Measurements from ENCODE around the gene PRICKLE1.

Gene PRICKLE1

DNA sequence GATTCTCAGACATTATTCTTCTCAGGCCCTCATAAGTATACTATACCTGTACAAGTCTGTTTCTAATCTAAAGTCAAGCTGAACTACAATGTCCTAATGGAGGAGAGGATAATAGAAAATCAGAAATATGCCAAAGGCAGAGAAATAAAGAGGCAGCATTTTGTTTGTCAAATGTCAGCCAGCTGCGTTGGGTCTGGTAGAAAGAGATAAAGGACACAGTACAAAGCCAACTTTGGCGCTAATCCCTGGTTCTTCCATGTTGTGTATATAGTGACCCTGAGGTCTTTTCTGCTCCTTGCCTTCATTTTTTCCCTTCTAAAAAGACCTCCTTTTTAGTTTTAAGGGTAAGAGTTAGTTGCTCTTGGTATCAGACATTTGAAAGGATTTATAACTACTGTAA lies 103.1 kb downstream of the PRICKLE1 start:
- DNase-seq = no peak

DNA sequence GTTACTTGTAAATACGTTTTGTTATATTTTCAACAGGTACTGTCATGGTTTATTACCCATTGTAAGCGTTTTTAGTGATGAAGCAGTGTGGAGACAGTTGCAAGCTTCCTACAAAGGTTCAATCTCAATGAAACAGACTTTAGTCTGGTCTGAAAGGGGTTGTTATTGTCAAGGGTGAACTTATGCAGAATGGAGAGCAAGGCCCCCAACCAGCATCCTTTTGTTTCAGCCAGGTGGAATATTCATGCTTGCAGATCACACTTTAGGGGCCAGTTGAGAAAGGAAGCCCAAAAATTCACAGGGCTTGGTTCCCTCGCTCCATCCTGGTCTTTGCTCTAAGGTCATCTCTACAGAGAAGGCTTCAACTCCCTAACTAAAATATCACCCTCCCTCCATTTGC lies 103.7 kb downstream of the PRICKLE1 start:
- no peak for DNase-seq

DNA sequence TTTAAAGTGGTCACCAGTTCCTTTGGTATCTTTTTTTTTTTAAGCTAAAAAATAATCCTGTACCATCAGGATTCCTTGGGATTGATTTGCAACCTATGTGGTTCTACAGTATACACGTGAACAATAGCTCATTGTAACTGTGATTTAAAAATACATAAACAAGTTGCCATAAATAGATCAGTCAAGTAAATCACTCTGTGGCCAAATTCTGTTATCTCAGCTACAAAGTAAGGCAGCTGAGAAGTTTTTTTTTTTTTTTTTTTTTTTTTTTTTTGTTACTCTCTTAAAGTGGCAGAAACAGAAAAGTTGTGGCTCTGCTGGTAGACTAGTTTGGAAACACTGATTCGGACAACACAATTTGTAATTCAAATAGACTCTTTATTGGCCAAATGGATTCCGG lies 104.5 kb downstream of the PRICKLE1 start:
- no peak for DNase-seq

DNA sequence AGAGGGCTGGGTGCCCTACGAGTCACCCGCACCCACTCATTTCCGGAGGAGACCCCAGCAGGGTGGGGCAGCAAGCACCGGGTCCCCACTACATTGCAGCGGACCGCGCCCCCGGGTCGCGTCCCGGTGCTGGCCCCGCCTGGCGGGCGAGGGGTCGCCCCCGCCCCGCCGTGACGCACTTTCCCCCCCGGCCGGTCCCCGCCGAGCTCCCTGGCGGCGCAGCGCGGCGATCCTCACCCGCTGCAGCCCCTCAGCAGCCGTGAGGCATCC lies 106.1 kb downstream of the PRICKLE1 start:
- DNase-seq = peak in 1 of 5 experiments; percentile 4

DNA sequence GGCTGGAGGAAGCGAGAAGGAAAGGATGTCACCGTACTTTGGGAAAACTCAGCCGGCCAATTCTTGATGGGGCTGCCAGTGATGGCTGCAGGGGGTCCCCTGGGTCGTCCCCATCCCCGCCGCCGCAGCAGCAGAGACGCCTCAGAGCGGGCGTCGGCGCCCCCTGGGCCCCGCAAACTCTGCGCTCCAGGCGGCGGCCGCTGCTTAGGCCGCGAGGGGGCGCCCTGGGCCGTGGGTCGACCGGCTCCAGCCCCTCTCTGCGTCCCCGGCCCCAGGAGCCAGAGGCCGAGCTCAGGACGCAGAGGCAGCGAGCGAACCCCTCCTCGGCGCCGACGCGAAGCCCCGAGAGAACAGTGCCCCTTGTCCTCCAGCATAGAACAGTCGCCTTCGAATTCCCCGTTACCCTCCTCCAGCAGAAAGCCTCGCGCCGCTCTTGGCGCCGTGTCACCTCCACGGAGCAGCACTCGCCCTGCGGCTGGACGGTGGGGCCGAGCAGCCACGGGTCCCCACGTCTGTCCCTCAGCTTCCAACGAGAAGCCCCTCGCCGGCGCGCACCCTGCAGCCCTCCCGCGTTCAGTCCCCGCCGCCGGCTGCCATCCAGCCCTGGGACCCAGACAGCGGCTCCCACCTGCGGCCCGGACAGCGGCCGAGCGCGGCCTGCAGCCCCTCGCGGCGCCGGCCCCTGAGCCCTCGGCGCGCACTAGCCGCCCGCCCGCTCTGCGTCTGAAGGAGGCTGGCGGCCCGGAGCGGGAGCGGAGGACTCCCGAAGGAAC lies 106.6 kb downstream of the PRICKLE1 start:
- DNase-seq = peak in 3 of 5 experiments; percentile 14 to 31 (median 23)

DNA sequence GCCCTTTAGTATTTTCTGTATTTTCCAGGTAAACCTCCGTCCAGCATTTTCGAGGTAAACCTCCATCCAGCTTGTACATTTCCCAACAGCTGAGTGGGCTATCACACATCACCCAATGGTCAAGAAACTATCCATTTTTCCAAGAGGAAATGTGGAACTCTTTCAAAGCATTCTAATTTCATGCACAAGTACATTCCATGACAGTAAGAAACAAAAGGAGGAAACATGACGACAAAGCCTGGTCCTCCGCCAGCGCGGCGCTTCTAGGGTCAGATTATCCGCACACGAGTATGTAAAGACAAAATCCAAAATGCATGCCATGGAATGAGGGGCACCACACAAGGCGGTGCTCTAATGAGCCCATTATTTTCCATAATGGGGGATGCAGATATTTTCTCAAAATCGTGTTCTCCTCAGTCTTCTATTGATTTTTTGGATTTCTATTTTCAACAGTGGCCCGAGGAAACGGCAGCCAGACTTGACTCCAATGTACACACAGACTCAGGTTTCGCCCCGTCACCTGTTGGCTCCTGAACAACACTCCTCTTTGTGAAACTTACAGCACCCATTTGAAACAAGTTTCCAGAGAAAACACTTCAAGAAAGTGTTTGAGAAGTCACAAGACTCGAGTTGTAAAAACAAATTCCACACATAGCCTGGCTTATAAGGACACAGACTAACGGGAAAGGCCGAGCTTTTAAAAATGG lies 107.4 kb downstream of the PRICKLE1 start:
- DNase-seq = no peak

DNA sequence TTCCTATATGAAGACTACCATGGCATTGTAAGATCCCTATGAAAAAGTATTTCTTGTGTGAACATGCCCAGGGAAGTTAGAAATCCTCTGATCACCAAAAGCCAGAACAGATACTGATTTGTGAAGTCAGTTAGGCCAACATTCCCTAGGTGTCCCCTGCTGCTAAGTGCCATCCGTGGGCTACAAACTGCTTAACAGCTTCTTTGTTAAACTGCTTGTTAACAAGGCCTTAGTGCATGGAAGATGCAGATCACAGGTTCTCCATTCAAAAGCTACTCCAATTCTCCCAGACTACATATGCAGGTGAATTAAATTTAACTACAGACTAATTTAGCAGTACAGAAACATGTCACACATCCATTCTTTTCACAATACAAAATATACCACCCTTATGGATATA lies 108.2 kb downstream of the PRICKLE1 start:
- DNase-seq = no peak

DNA sequence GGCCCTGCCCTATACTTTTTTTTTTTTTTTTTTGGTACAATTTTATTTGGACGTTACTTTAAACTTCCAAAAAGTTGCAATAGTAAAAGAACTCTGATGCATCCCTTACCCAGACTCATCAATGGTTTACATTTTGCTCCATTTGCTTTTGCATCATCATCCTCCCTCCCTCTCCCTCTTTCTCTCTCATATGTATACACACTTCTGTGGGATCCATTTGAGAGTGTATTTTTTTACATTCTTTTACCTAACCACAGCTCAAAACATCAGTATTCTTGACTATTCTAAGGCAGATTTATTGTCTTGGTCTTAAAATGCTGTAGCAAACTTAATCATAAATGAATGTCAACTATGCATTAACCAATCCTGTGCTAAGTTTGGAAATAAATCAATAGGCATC lies 111.6 kb downstream of the PRICKLE1 start:
- no peak for DNase-seq

DNA sequence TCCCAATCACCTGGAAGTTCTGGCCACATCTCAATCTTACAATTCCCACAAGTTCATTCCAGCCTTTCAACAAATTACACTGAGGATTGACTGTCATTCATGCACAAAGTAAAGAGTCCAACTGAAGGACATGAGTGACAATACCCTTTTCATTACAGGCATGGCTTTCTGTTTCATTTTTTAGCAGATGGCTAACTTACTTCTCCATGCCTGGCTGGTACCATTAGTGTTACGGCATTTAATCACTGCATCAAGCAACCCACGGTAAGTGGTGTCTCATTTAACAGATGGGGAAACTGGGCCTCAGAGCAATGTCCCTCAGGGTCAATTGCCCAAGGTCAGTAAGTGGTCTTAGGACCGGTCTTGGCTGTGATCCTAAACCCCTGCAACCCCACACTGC lies 114.4 kb downstream of the PRICKLE1 start:
- no peak for DNase-seq

DNA sequence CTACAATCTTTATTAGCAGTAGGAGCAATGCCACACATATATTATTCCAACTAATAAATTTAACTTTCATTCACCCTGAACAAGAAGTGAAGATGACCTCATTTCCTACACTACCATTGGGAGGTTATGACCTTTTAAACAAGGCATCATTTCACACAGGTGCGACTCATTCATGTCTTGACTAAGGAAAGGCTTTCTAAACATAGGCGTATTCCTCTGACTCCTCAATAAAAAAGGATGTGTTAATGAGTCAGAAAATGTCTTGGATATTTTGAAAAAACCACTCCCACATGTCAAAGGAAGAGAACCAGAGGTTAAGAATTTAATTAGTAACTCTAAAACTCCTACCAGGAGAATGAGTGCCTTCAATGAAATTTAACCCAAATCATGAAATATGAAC lies 115.2 kb downstream of the PRICKLE1 start:
- DNase-seq = no peak

DNA sequence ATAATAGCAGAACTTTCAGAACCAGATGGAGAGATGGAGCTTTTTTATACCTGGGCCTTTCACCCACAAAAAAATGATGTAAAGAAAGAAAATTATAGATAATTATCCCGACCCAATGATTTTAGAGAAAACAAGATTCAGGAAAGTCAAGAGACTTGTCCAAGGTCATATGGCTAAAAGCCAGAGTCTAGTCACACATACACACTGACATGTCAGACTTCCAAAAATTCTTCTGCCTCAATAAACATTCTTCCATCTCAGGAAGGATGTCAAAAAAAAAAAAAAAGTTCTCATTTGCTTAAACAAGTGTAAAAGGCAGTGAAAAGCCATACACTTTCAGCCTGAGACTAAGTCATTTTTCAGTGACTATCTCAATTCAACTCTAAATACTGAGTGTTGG lies 116.0 kb downstream of the PRICKLE1 start:
- no peak for DNase-seq

DNA sequence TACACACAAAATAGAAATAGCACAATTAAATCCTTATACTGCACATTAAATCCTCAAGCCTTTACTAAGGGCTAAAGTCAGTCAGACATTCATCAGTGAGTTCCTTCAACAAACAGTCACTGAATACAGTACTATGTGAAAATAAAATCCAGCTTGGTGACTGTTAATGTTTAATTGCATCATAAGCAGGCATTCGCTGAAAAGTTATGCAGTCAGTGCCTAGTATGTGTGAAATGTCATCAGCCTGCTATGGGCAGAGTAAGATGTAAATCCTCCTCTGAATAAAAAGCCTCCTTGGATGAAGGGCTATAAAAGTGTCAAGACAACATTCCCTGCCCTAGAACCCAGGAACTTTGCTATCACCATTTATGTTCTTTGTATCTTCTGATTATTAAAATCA lies 116.4 kb downstream of the PRICKLE1 start:
- DNase-seq = no peak

DNA sequence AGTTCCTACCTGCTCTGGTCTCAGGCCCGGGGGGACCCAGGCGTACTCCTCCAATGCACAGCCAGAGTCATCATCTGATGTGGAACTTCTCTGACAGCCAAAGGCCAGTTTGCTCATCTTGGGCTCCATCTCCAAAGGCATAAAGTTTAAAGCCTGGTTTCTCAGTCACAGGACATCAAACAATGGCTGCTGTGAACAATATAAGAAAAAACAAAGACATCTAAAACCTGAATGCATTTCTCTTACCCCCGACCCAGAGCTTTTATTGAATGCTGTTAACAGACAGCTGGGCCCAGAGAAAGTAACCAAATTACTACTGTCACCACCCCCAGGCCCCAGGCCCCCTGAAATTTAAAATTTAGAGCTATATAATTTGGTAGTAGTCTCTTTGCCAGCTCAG lies 117.2 kb downstream of the PRICKLE1 start:
- DNase-seq = no peak

DNA sequence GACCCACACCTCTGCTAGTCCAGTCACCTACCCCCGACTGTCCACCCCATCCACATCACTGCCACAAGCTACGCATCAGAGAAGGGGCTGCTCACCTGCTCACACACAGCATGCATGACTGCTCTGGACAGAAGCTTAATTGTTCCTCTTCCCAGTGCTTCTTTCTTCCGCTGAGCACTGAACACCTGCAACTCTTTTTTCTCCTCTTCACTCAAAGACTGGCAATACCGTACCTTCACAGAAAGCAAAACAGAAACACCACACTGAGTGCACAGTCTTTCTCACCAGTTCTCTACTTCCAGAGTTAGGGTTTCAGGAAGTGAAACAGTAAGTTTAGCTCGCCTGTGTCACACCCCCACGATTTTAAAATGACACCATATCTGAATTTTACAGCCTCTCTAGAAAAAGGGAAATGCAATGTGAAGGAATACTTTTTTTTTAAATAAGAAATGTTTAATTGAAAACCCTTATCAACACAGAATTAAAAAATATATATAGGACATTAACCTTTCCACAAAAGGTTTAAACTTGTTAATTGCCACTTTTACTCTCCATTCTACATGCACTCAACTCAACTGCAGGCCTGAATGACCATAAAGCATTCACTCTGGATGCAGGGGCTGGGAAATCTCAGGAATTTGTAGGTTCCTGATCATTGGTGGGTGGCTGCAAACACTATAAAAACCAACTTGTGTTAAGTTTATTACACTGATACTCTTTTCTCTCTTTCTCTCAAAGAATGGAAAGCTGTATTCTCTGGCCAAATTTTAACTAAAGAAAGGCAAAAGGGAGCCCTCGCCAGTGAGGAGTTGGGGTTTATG lies 120.0 kb downstream of the PRICKLE1 start:
- DNase-seq = peak in 1 of 5 experiments; percentile 38

DNA sequence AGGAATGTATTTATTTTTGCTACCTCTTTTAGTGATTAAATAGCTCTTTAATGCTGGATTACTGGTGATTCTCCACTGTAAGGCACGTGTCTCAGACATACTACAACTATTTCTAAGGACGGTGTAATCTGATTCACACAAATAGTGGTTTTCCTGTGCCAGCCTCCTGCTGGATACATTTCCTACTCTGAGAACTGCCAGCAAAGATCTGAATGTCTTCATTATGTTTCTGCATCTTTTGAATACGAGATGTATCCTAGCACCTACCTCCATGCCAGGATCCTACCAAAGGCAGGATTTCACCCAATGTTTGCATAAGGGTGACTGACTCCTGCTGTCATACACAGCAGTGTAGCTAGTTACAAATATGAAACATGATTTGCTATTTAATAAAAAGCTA lies 120.6 kb downstream of the PRICKLE1 start:
- DNase-seq = no peak

DNA sequence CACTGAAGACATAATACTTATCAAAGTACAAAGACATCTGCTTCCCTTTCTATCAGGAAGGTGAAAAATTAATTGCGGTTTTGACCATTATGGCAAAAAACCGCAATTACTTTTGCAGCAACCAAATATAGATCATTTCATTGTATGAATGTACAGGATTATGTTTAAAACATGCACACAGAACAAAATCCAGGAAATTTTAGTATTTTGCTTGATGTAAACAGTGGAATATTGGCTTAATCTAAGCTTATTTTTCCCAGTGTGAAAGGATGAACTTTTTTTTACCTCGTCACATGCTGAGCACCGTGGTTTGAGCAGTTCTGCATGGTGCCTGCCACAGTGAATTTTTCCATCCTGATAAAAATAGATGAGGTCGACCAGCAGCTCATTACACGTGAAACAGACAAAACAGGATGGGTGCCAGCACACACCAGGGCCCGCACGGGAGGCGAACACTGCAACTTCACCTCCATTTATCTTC lies 121.2 kb downstream of the PRICKLE1 start:
- DNase-seq = peak in 1 of 5 experiments; percentile 14

DNA sequence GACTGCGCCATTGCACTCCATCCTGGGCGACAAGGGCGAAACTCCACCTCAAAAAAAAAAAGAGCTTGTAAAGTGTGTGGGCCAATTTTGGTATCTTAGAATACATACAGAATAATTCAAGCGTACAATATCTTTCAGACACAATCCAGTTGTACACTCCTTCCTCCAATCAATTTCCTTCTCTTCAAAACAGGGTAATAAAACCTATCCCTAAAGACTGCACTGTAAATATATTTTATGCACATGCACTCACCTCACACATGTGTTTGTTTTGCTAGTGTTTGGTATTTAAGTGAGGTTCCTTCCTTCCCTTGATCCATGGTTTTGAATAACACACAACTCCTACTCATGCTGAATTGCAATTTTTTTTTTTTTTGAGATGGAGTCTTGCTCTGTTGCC lies 125.9 kb downstream of the PRICKLE1 start:
- DNase-seq = no peak

DNA sequence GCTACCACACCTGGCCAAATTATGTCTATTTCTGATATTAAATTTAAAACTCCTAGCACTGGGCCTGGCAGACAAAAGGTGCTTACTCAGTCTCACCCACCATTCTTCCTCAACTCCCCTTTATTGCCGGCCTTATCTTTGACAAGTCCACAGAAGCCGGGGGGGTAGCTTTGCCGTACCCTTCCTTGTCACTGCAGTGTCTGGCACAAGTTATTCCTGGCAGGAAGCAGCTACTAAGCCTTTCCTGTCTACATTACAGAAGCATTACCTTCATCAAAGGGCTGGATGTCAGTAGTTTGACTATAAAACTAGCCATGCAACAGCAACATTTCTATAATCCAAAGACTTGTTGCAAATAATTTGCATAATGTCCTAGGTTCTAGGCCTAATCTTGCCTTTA lies 127.1 kb downstream of the PRICKLE1 start:
- DNase-seq = no peak

DNA sequence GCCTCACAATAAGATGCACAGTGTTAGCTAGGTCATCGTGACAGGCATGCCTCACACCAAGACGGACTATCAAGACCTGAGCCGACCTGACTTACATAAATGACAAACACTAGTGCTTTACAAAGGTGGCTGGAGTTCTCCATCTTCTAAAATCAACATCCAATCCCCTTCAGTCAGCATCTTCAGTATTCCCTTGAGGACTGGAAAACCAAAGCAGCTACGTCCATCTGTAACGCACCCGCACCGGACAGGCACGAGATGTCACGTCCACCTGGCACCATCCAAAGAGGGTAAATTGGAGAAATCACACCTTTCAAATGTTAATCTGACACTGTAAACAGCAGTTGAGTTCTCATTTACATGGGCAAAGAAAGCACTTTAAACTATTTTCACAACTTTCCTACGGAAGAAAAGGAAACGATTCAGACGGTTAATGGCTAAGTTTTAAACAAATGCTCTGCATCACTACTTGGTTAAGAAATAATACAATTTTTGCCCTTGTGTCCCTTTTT lies 130.2 kb downstream of the PRICKLE1 start:
- DNase-seq = no peak

DNA sequence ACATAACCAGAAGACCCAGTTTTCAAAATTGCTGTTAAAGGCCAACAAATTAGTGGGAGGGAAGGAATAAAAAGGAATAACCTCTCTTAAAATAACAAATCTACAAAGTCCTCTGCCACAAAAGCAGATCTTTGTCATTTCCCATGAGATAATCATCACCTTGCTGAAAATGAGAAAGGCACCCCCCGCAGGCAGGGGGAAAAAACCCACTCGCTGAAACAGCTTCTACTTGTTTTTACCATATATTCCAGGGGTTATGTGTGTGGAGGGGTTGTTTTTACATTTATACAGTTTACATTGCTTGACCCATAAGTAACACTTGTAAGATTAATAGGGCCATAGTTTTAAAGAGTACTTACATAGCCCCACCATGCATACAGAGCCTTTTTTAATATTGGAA lies 131.0 kb downstream of the PRICKLE1 start:
- no peak for DNase-seq

DNA sequence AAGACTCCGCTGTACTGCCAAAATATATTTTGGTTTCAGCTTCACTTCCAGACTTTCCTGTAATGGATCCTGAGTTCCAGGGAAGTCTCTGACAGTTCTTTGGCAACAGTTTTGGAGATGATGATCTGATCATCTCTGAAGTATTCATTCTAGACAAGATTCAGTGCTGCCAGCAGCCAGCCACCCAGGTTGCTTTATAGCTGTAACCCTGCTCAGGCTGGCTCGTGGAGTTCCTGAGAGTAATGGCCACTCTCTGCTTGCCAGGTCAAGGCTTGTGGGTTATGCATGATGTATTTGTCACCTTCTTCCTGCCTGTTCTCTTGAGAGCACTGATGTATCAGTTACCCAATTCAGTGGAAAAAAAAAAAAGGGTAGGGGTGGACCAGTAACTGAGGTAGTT lies 139.3 kb downstream of the PRICKLE1 start:
- no peak for DNase-seq

DNA sequence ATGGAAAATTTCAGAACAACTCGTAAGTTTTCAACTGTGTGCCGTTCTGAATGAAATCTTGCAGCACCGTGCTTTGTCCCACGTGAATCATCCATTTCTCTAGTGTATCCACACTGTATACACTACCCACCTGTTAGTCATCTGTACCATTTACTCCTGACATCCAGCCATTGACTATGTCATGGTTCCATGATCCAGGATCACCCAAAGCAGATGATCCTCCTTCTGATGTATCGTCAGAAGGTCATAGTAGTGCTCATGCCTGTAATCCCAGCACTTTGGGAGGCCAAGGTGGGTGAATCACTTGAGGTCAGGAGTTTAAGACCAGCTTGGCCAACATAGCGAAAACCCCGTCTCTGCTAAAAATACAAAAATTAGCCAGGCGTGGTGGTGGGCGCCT lies 140.7 kb downstream of the PRICKLE1 start:
- DNase-seq = no peak

DNA sequence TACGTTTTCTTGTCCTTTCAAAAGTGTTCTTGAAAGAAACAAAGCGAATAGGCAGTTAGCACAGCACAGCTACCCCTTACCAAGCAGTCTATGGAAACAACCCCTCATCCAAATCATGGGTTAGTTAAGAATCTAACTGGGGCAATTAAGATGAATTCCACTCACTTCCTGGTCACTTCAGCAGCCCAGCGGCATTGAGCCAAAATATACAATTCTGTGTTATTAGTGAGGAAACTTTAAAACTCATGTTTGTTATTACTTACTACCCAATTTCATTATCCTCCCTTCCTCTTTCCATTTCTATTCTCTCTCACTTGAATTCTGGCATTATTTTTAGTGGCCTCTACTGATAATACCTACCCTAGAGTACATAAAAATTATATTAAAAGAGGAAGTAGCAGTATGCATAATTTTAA lies 142.2 kb downstream of the PRICKLE1 start:
- DNase-seq = no peak

Measured in T-helper 2 cell (primary cell).